Vagina (tissue), 2 donors: Measurements from ENCODE around the gene C1orf105. TPM values are rescaled to one million over a fixed set of nuclear protein-coding genes. Genes with fewer than 3 reads are reported as not detected.

Source experiments
- DNase-seq, 2 donors: peaks; one replicate each; pipeline ENCODE4 v3.0.0-alpha.2; 2017; ENCODE audit errors: extremely low spot score in 2 of 2
- H3K27ac ChIP-seq: fragments of 200-600 bp; sonication (generic); one replicate; pipeline ENCODE4 v1.5.1; 2019
- H3K27me3 ChIP-seq: fragments of 200-600 bp; sonication (generic); one replicate; pipeline ENCODE4 v1.5.1; 2019
- H3K36me3 ChIP-seq, 2 donors: fragments of 200-600 bp; sonication (generic); one replicate each; pipeline ENCODE4 v1.5.1; 2017 to 2019
- H3K4me1 ChIP-seq: fragments of 200-600 bp; sonication (generic); one replicate; pipeline ENCODE4 v1.5.1; 2019
- H3K4me3 ChIP-seq, 2 donors: fragments of 200-600 bp; sonication (generic); 1 replicate in 1 of 2; 2 replicates in 1 of 2; pipeline ENCODE4 v1.5.1; 2016 to 2019
- H3K9me3 ChIP-seq: fragments of 200-600 bp; sonication (generic); one replicate; pipeline ENCODE4 v1.5.1; 2019
- POLR2A ChIP-seq, 2 donors: fragments of 450-650 bp; IDR thresholded peaks; one replicate each; pipeline ENCODE4 v1.6.1; 2017; ENCODE audit warnings: antibody characterized with exemption in 2 of 2, mild to moderate bottlenecking in 2 of 2, moderate library complexity in 2 of 2
- POLR2AphosphoS5 ChIP-seq, 2 donors: sonication (generic); formaldehyde crosslinking; IDR thresholded peaks; one replicate each; pipeline ENCODE4 v1.9.0; 2017; ENCODE audit warnings: antibody characterized with exemption in 2 of 2, mild to moderate bottlenecking in 2 of 2, low read depth in 1 of 2; ENCODE audit not compliant: insufficient read depth in 1 of 2
- intact Hi-C: fragments of 100-400 bp; cut with DNase I; formaldehyde crosslinking; loops from one replicate; pipeline ENCODE4 v1.15.1; 2023
- total RNA-seq: library from RNA; depleted of rRNA; stranded (reverse); fragments of >200 nt; gene quantifications from one replicate; pipeline ENCODE4 v1.2.3, GENCODE V29; 2016
- TF ChIP-seq, protein P1 (sequence below), 3 experiments: fragments of 450-650 bp in 2 of 3; fragments of 200-600 bp in 1 of 3; sonication (generic) in 1 of 3; IDR thresholded peaks; one replicate each; pipeline ENCODE4 v1.5.1; 2017 to 2019; ENCODE audit warnings: antibody characterized with exemption in 3 of 3, mild to moderate bottlenecking in 2 of 3, moderate library complexity in 2 of 3

C1orf105 gene
- total RNA-seq, 1 donor from 2014 or later = not detected

DNA sequence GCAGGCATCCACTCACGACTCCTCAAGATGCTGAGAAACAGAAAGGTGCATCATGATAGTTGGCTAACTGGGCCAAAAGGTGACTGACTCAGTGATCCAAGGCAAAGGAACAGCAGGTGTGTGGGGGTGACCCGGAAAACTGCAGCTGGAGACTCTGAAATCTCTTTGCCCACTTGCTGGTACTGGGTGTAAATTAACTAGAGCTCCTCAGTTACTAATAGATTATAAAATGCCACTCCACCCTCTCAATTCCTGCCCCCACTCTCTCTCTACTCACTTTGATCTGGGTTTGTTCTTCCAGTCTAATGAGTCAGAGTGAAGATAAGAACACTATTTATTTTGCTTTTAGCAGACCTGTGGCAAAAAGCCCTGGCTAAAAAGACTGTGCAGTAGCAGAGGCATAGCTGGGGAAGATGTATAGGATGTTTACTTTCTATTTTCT is 30.5 kb downstream of the C1orf105 start:
- intact Hi-C loops = no loop called here
- Histone ChIP-seq H3K27me3 (no peaks in the 10 kb centered on the region), H3K4me3 (no peak overlapping the region), H3K36me3 (no peaks in the 10 kb centered on the region), H3K9me3 (no peaks in the 10 kb centered on the region), H3K4me1 (no peaks in the 10 kb centered on the region), H3K27ac (no peak overlapping the region)
- TF ChIP-seq POLR2AphosphoS5 (IDR thresholded peaks at IDR 0.05; ENCODE audit: insufficient read depth in 1 of 2, low read depth in 1 of 2) = no peak
- TF ChIP-seq, protein P1, sequence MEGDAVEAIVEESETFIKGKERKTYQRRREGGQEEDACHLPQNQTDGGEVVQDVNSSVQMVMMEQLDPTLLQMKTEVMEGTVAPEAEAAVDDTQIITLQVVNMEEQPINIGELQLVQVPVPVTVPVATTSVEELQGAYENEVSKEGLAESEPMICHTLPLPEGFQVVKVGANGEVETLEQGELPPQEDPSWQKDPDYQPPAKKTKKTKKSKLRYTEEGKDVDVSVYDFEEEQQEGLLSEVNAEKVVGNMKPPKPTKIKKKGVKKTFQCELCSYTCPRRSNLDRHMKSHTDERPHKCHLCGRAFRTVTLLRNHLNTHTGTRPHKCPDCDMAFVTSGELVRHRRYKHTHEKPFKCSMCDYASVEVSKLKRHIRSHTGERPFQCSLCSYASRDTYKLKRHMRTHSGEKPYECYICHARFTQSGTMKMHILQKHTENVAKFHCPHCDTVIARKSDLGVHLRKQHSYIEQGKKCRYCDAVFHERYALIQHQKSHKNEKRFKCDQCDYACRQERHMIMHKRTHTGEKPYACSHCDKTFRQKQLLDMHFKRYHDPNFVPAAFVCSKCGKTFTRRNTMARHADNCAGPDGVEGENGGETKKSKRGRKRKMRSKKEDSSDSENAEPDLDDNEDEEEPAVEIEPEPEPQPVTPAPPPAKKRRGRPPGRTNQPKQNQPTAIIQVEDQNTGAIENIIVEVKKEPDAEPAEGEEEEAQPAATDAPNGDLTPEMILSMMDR (IDR thresholded peaks at IDR 0.05) = no peak
- no peak for DNase-seq

DNA sequence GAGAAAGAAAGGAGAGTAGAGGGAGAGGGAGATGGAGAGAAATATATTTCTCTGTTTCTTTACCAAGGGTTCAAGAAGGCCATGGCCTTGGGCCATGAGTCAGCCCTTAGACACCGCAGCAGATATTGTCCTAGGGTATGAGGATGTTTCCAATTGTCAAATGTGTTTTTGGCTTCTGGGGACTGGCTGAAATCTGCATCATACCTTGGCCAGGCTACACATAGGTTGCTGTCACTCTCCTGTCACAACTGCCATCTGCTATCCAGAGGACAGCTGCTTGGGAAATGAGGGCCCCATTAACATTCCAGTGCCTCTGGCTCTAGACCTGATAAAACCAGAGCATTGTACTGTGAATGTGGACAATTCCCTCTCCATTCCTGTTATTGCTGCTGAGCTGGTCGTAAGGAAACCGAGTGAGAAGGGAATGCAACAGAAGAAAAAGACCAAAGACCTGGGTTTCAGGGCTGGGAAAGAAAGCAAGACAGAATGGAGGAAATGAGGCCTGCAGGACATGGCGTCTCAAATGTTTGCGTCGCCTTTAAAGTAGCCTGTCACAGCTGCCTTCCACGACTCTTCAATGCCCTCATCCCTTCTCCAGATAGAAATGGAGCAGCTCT is 32.2 kb downstream of the C1orf105 start:
- Histone ChIP-seq H3K27me3 (no peaks in the 10 kb centered on the region), H3K4me1 (no peaks in the 10 kb centered on the region), H3K4me3 (no peak overlapping the region), H3K36me3 (no peaks in the 10 kb centered on the region), H3K9me3 (no peaks in the 10 kb centered on the region), H3K27ac (no peak overlapping the region)
- DNase-seq = no peak
- TF ChIP-seq, protein P1 (IDR thresholded peaks at IDR 0.05) = no peak
- TF ChIP-seq POLR2A (IDR thresholded peaks at IDR 0.05) (no peak), POLR2AphosphoS5 (IDR thresholded peaks at IDR 0.05; ENCODE audit: insufficient read depth in 1 of 2, low read depth in 1 of 2) (no peak)
- intact Hi-C loops = no loop called here

DNA sequence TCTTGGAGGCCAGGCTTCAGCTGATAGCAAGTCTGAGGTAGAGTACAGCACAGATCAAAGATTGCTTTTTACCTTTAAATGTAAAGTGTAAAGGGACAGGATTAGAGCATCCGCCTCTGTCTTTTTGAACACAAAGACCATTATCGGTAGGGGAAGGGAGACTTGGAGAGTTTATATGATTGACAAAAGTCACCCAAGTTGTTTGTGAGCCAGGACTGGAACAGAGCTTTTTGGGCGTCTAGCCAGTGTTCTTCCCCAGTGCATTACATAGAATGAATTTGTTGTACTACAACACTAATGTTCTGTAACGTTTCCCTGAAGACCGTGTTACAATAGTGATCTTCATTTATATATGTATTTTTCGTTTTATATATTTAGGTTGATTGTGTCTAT is 32.7 kb downstream of the C1orf105 start:
- Histone ChIP-seq H3K27me3 (no peaks in the 10 kb centered on the region), H3K4me3 (no peak overlapping the region), H3K4me1 (no peaks in the 10 kb centered on the region), H3K36me3 (no peaks in the 10 kb centered on the region), H3K9me3 (no peaks in the 10 kb centered on the region), H3K27ac (no peak overlapping the region)
- TF ChIP-seq, protein P1 (IDR thresholded peaks at IDR 0.05) = no peak
- no peak for TF ChIP-seq POLR2AphosphoS5 (IDR thresholded peaks at IDR 0.05; ENCODE audit: insufficient read depth in 1 of 2, low read depth in 1 of 2)
- no peak for TF ChIP-seq POLR2A (IDR thresholded peaks at IDR 0.05)
- DNase-seq = no peak
- intact Hi-C loops = no loop called here

DNA sequence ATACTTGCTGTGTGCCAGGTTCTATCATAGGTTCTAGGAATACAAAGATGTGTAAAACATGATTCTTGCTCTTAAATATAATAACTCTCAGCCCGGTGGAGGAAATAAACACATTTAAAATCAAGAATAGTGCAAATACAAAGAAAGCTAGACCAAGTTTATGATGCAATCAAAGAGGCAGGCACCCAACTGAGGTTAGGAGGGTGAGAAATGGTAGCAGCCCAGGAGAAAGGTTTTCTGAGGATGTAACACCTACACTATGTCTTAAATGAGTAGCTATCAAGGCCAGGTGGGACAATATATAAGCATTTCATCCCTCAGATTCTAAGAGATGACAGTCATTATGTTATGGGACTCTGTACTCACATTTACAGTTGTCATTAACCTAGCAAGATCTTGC is 33.1 kb downstream of the C1orf105 start:
- DNase-seq = no peak
- intact Hi-C loops = no loop called here
- Histone ChIP-seq H3K36me3 (no peaks in the 10 kb centered on the region), H3K27ac (no peak overlapping the region), H3K4me3 (no peak overlapping the region), H3K9me3 (no peaks in the 10 kb centered on the region), H3K4me1 (no peaks in the 10 kb centered on the region), H3K27me3 (no peaks in the 10 kb centered on the region)
- TF ChIP-seq, protein P1 (IDR thresholded peaks at IDR 0.05) = no peak

DNA sequence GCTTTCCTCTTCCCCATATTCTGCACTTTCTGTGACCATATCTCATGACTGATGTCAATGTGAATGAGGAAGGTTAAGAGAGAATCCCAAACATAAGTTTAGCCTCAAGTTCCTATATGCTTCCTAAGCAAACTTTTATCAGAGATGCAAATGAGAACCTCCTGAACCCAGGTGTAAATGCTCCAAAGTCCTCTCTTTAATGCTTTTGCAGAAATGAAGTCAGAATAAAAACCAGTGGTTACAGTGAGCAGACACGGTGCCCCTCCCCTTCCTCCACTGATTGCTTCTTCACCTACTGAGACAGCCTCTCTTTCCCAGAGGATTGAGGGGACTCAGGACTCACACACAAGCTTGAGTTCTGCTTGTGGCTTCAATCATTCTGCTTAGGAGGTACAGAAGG is 35.0 kb downstream of the C1orf105 start:
- no peak overlapping the region for H3K27ac ChIP-seq
- H3K36me3 ChIP-seq = no peaks in the 10 kb centered on the region
- no peak overlapping the region for H3K4me3 ChIP-seq
- intact Hi-C loops = no loop called here
- TF ChIP-seq, protein P1 (IDR thresholded peaks at IDR 0.05) = no peak
- no peaks in the 10 kb centered on the region for H3K9me3 ChIP-seq
- H3K4me1 ChIP-seq = no peaks in the 10 kb centered on the region
- DNase-seq = no peak
- no peaks in the 10 kb centered on the region for H3K27me3 ChIP-seq
